H9 (cell line): Measurements from ENCODE around the gene MTNR1A. TPM values are rescaled to one million over a fixed set of nuclear protein-coding genes. Genes with fewer than 3 reads are reported as not detected.

Experiments
- DNase-seq: peaks from one replicate; pipeline ENCODE4 v3.0.0-alpha.2; 2017
- H2AFZ ChIP-seq: one replicate; pipeline ENCODE4 v1.6.1; 2013; ENCODE audit warnings: mild to moderate bottlenecking, low read length, control low read depth, moderate library complexity
- H2AK5ac ChIP-seq: 2 replicates; pipeline ENCODE4 v1.6.1; 2013; ENCODE audit warnings: low read length, control low read depth, mixed read lengths; ENCODE audit not compliant: insufficient read length
- H2BK120ac ChIP-seq: one replicate; pipeline ENCODE4 v1.6.1; 2013; ENCODE audit warnings: low read depth, mild to moderate bottlenecking, low read length, control low read depth, inconsistent platforms; ENCODE audit not compliant: poor library complexity, severe bottlenecking
- H2BK12ac ChIP-seq: 2 replicates; pipeline ENCODE4 v1.6.1; 2013; ENCODE audit warnings: low read length, control low read depth, mixed read lengths, low read depth; ENCODE audit not compliant: insufficient read length
- H2BK15ac ChIP-seq: 2 replicates; pipeline ENCODE4 v1.6.1; 2013; ENCODE audit warnings: low read depth, low read length, control low read depth
- H2BK20ac ChIP-seq: one replicate; pipeline ENCODE4 v1.6.1; 2013; ENCODE audit warnings: low read depth, mild to moderate bottlenecking, low read length, control low read depth, inconsistent platforms; ENCODE audit not compliant: poor library complexity, severe bottlenecking
- H2BK5ac ChIP-seq: 2 replicates; pipeline ENCODE4 v1.6.1; 2013; ENCODE audit warnings: low read length, control low read depth, mixed read lengths; ENCODE audit not compliant: insufficient read length
- H3K14ac ChIP-seq: 2 replicates; pipeline ENCODE4 v1.6.1; 2013; ENCODE audit warnings: low read length, control low read depth; ENCODE audit not compliant: insufficient read depth
- H3K18ac ChIP-seq: 2 replicates; pipeline ENCODE4 v1.6.1; 2013; ENCODE audit warnings: low read depth, mild to moderate bottlenecking, mixed read lengths, low read length, control low read depth; ENCODE audit not compliant: insufficient read length
- H3K23ac ChIP-seq: 2 replicates; pipeline ENCODE4 v1.6.1; 2013; ENCODE audit warnings: low read length, control low read depth, mixed read lengths, low read depth; ENCODE audit not compliant: insufficient read length
- H3K23me2 ChIP-seq: 2 replicates; pipeline ENCODE4 v1.6.1; 2013; ENCODE audit warnings: low read depth, mild to moderate bottlenecking, mixed read lengths, low read length, control low read depth; ENCODE audit not compliant: insufficient read length, poor library complexity, severe bottlenecking
- H3K27ac ChIP-seq: 2 replicates; pipeline ENCODE4 v1.5.1; 2013; ENCODE audit warnings: low read length, control low read depth, mixed read lengths, low read depth; ENCODE audit not compliant: insufficient read length
- H3K27me3 ChIP-seq: 2 replicates; pipeline ENCODE4 v1.6.1; 2013; ENCODE audit warnings: low read length, control low read depth, inconsistent platforms; ENCODE audit not compliant: insufficient read depth
- H3K4ac ChIP-seq: 2 replicates; pipeline ENCODE4 v1.6.1; 2013; ENCODE audit warnings: low read depth, mild to moderate bottlenecking, control low read depth, inconsistent platforms, low read length, moderate library complexity
- H3K4me1 ChIP-seq: 2 replicates; pipeline ENCODE4 v1.6.1; 2013; ENCODE audit warnings: low read length, control low read depth, inconsistent platforms; ENCODE audit not compliant: insufficient read depth
- H3K4me2 ChIP-seq: 2 replicates; pipeline ENCODE4 v1.6.1; 2013; ENCODE audit warnings: low read length, control low read depth, mixed read lengths; ENCODE audit not compliant: insufficient read length, insufficient read depth
- H3K56ac ChIP-seq: 2 replicates; pipeline ENCODE4 v1.6.1; 2013; ENCODE audit warnings: low read depth, mild to moderate bottlenecking, mixed read lengths, low read length, control low read depth; ENCODE audit not compliant: insufficient read length
- H3K79me1 ChIP-seq: 2 replicates; pipeline ENCODE4 v1.6.1; 2013; ENCODE audit warnings: low read depth, mild to moderate bottlenecking, moderate library complexity, low read length, control low read depth, inconsistent platforms; ENCODE audit not compliant: insufficient read depth, poor library complexity, severe bottlenecking
- H3K79me2 ChIP-seq: 2 replicates; pipeline ENCODE4 v1.6.1; 2013; ENCODE audit warnings: low read length, control low read depth, inconsistent platforms; ENCODE audit not compliant: insufficient read depth
- H3K9ac ChIP-seq: 2 replicates; pipeline ENCODE4 v1.6.1; 2013; ENCODE audit warnings: low read length, control low read depth, mixed read lengths; ENCODE audit not compliant: insufficient read length; ENCODE audit errors: extremely low read depth
- H3K9me3 ChIP-seq: one replicate; pipeline ENCODE4 v1.6.1; 2013; ENCODE audit warnings: low read depth, low read length, inconsistent platforms; ENCODE audit not compliant: control insufficient read depth
- H3T11ph ChIP-seq: one replicate; pipeline ENCODE4 v1.6.1; 2013; ENCODE audit warnings: mild to moderate bottlenecking, low read length, control low read depth, inconsistent platforms
- H4K20me1 ChIP-seq: one replicate; pipeline ENCODE4 v1.6.1; 2013; ENCODE audit not compliant: control insufficient read depth, insufficient read length, insufficient read depth
- H4K5ac ChIP-seq: 2 replicates; pipeline ENCODE4 v1.6.1; 2013; ENCODE audit warnings: low read depth, mild to moderate bottlenecking, mixed read lengths, low read length, control low read depth; ENCODE audit not compliant: insufficient read length
- H4K8ac ChIP-seq: replicated peaks from 2 replicates; pipeline ENCODE4 v1.6.1; 2013; ENCODE audit warnings: low read length, control low read depth, mixed read lengths, low read depth; ENCODE audit not compliant: insufficient read length
- H4K91ac ChIP-seq: 2 replicates; pipeline ENCODE4 v1.6.1; 2013; ENCODE audit warnings: low read depth, mild to moderate bottlenecking, moderate library complexity, mixed read lengths, low read length, control low read depth; ENCODE audit not compliant: insufficient read length
- H3K27ac Mint-ChIP-seq, 3 experiments: 2 replicates in 2 of 3; 3 replicates in 1 of 3; pipeline ENCODE4 v1.8.0; 2020 to 2021; ENCODE audit warnings: mixed read lengths in 3 of 3, mild to moderate bottlenecking in 1 of 3, moderate library complexity in 1 of 3
- H3K27me3 Mint-ChIP-seq: 2 replicates; pipeline ENCODE4 v1.8.0; 2021; ENCODE audit warnings: low read depth, mild to moderate bottlenecking, moderate library complexity, mixed read lengths
- H3K36me3 Mint-ChIP-seq, 3 experiments: 2 replicates in 2 of 3; 3 replicates in 1 of 3; pipeline ENCODE4 v1.8.0; 2020 to 2021; ENCODE audit warnings: low read depth in 3 of 3, mixed read lengths in 3 of 3; ENCODE audit not compliant: insufficient read depth in 1 of 3
- H3K4me1 Mint-ChIP-seq, 2 experiments: 2 replicates each; pipeline ENCODE4 v1.8.0; 2020; ENCODE audit warnings: mixed read lengths in 2 of 2
- H3K4me3 Mint-ChIP-seq, 2 experiments: 2 replicates in 1 of 2; 3 replicates in 1 of 2; pipeline ENCODE4 v1.8.0; 2020 to 2021; ENCODE audit warnings: mild to moderate bottlenecking in 2 of 2, mixed read lengths in 2 of 2, moderate library complexity in 1 of 2
- H3K9me3 Mint-ChIP-seq, 2 experiments: 2 replicates in 1 of 2; 3 replicates in 1 of 2; pipeline ENCODE4 v1.8.0; 2020; ENCODE audit warnings: mild to moderate bottlenecking in 2 of 2, mixed read lengths in 2 of 2, moderate library complexity in 1 of 2
- CTCF ChIP-seq: fragments of 200-600 bp; sonication (generic); conservative IDR thresholded peaks from 3 replicates; pipeline ENCODE4 v1.8.0; 2021; ENCODE audit warnings: antibody characterized with exemption, mild to moderate bottlenecking
- WGBS: extraction: QIAGEN DNeasy Blood & Tissue Kit; methylation state at CpG from one replicate; pipeline ENCODE4 v1.1.7; 2013; ENCODE audit warnings: missing lambda C conversion rate, low lambda C conversion rate, mixed read lengths; ENCODE audit not compliant: insufficient read length; ENCODE audit errors: extremely low coverage; 5-methylcytosine and 5-hydroxymethylcytosine counted together
- total RNA-seq: library from RNA; stranded (reverse); gene quantifications from 2 replicates; pipeline ENCODE4 v1.2.1, GENCODE V29; 2021

MTNR1A gene
- total RNA-seq, 1 experiment from 2014 or later: 0.57 TPM

GRCh38 chr4:186553717-186554116 lies 1.6 kb downstream of the MTNR1A start:
- no peak overlapping the region for H2BK20ac ChIP-seq
- no peaks in the 10 kb centered on the region; the same call in 1 of the 2 replicates for H3K27me3 ChIP-seq
- peak; percentile 56 for DNase-seq
- H3K4me2 ChIP-seq: peak overlapping the region; percentile 72
- H3K27ac ChIP-seq: no peak overlapping the region
- no peaks in the 10 kb centered on the region for H3K36me3 Mint-ChIP-seq
- no peak overlapping the region for H3K14ac ChIP-seq
- no peak overlapping the region for H4K8ac ChIP-seq
- H3T11ph ChIP-seq: no peak overlapping the region
- H3K9ac ChIP-seq: no peak overlapping the region
- H4K20me1 ChIP-seq: no peaks in the 10 kb centered on the region
- H3K4ac ChIP-seq: no peak overlapping the region
- H2BK120ac ChIP-seq: no peak overlapping the region
- no peak overlapping the region for H2BK5ac ChIP-seq
- no peak overlapping the region for H3K18ac ChIP-seq
- no peak overlapping the region for H4K5ac ChIP-seq
- no peaks in the 10 kb centered on the region for H3K79me1 ChIP-seq
- H3K56ac ChIP-seq: no peak overlapping the region
- no peaks in the 10 kb centered on the region for H3K9me3 Mint-ChIP-seq
- H2BK12ac ChIP-seq: no peak overlapping the region
- no peaks in the 10 kb centered on the region for H3K4me1 ChIP-seq
- no peak overlapping the region; a peak in 1 of 7 replicates for H3K27ac Mint-ChIP-seq
- TF ChIP-seq CTCF: peak; percentile 30; the same call in 2 of the 3 replicates
- peaks cover 6 to 14% of the 10 kb centered on the region in 2 experiments for H3K4me1 Mint-ChIP-seq
- no peak overlapping the region for H4K91ac ChIP-seq
- no peaks in the 10 kb centered on the region for H3K9me3 ChIP-seq
- no peak overlapping the region for H3K23ac ChIP-seq
- no peaks in the 10 kb centered on the region for H3K79me2 ChIP-seq
- H2BK15ac ChIP-seq: no peak overlapping the region
- peaks cover 27% of the 10 kb centered on the region for H3K27me3 Mint-ChIP-seq
- H3K23me2 ChIP-seq: peaks cover 8% of the 10 kb centered on the region
- no peak overlapping the region for H2AK5ac ChIP-seq
- no peak overlapping the region; a peak in 1 of 5 replicates for H3K4me3 Mint-ChIP-seq
- no peak overlapping the region for H2AFZ ChIP-seq
- WGBS: no CpG with 5 or more reads among the region's 13 CpGs
